HG03095 (cell line): ENCODE results near the gene AIFM1.
A peak's percentile ranks its signal among the peaks of the same experiment; 100 is the strongest.

ENCODE experiments used
- ATAC-seq: cut with Tn5 transposase; IDR thresholded peaks from one replicate; pipeline ENCODE4 v1.9.1; 2021; ENCODE audit warnings: moderate library complexity; ENCODE audit not compliant: unreplicated experiment

The AIFM1 gene

DNA sequence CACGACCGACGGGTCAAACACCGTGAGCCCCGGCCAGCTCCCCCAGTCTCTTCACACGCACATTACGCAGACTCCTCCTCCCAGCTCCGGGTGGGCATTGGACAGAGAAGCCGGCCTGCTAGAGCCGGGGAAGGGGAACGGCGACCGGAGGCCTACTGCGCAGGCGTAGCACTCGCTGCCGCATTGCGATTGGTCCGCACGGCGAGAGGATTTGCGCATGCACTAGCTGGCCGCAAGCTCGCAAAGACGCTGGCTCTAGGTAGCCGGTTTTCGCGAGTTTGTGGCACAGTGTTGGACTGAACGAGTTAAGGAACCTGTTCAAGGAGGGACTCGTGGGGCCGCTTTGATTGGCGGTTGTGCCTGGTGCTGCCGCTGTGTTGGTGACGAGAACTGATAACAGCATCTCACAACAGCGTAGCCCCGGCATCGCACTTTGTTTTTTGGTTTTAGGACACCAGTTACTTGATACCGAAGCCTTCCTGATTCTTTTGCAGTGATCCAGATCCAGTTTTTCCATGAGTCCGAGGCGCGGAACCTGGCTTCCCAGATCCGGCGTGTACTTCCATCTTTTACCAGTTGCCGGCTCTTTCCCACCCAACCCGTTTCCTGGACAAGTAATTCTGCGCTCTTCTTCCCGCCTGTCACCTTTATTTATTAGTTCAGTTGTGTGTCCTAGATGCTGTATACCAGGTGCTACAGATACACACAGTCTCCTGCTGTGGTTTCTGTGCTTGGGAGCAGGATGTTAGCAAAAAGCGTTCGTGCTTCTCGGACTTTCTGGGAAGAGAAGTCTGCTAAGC, at the start of gene AIFM1:
Gene AIFM1 (minus strand): TSS at position 139 of the 800 bp plus-strand sequence. CDS start 185 bp downstream, outside the sequence.
- peak; percentile 83 for ATAC-seq

DNA sequence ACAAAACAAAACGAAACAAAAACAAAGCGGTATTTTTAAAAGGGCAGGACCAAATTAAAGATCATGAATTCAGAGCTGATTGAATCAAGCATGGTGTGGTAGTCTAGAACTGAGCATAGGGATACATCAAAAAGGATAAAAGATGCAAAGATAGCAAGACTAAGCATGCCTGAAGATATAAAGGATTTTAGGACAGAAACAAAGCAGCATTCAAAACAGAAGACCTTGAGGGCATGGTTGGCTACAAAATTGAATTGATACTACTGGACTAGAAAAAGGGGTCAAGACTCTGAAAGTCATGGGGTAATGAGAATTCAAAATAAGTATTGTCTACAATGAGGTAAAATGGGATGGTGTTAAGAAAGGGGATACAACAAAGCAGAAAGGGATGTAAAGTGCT, 47.7 kb upstream of the AIFM1 start:
- no peak for ATAC-seq

DNA sequence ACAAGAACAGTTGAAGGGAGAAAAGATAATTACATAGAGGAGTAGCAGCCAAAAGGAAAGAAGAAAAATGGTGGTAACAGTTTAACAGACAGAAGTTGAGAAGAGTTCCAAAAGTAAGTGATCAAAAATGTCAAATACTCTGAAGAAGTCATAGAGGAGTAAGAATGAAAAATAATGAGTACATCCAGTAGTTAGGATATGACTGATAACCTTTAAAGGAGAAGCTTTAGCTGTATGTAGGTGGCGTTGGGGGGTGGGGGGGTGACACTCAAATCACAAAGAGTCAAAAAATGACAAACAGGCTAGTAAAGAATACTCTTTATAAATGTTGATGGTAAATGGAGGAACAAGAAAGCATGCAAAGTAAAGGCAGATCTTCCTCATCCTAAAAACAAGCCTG, 46.7 kb upstream of the AIFM1 start:
- ATAC-seq: no peak

DNA sequence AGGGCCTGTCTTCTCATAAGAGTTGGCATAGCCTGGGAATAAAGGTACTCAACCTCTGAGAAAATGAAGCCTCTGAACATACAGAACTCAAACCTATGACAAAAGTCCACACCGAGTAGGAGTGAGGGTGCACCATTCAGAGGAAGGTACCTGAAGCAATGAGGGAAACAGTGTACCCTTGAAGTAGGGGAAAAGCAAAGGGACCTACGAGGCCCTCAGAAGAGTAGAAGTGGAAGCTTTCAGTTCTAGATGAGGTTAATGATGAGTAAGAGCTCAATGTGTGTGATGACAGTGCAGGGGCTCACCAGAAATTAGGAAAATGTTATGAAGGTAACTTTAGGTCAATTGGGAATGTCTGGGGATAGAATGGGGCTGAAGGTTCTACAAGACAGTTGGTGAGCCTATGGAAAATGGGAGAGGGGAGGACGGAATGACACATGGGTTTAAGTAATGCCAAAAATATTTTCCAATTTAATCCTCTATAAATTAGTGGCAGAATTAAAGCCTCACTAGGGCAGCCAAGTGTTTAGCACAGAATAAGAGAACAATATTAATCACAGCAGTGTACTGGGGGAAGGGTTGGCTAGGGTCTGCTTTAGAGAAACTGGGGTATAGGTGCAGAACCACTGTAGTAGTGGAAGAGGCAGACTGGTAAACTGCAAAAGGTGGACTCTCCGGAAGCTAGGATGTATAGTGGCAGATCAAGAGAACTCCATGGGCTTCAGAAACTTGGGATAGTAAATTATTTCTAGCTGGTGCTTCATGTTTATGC, 46.0 kb upstream of the AIFM1 start:
- ATAC-seq: no peak

DNA sequence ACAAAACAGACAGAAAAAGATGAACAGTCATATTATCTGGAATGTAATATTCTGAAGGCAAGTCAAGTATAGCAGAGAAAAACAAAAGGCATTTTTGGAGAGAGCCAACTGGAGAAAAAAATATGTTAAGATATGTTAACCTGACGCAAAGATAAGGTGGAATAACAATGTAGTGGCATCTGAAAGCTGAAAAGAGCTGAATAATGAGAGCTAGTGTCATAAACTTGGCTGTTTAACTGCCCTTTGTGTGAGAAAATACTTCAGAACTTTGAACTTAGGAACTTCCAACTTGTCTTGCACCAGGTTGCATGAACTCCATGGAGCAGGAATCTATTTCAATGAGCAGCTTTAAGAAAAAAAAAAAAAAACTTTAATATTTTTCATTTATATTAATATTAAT, 39.0 kb upstream of the AIFM1 start:
- no peak for ATAC-seq

DNA sequence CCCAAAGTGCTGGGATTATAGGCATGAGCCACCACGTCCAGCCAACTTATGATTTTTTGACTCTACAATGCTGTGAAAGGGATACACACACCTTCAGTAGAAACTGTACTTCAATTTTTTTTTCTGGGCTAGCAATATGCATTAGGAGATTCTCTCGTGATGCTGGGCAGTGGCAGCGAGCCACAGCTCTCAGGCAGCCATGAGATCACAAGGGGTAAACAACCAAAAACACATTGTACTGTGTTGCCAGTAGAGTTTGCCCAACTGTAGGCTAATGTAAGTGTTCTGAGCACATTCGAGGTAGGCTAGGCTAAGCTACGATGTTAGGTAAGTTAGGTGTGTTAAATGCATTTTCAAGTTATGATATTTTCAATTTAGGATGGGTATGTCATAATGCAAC, 31.8 kb upstream of the AIFM1 start:
- ATAC-seq: no peak

DNA sequence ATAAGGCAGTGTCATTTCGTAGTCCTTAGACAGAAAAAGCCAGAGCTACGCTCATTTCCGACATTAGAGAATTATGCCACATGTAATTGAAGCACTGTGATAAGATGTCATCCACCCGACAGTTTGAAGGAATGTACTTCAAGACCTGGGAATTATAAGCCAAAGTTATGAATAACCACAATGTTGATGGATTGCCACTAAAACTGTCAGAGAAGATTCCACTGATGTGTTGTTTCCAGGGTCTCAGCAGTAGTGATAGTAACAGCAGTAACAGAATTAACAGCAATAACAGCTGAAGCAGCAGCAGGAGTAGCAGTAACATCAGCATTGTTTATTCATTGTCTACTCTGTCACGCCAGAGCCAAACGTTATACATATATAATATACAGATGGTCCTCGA, 30.8 kb upstream of the AIFM1 start:
- ATAC-seq: no peak

DNA sequence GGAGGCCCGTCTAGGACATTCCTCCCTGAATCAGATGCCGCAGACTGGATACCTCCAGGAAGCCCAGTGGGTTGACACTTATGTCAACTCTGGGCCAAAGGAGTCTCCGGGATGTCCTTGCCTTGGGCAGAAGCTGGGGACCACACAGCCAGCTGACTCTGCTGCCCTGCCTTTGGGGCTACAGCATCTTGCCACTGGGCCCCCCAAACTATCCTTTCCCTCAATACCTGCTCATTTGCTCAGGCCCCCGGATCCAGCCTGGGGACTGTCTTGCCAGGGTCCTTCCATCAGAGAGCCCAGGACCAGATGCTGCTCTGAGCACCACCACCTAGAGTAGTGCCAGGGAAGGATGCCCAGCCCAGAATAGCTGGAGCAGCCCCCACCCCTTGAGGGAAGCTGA, 25.2 kb upstream of the AIFM1 start:
- ATAC-seq: no peak

DNA sequence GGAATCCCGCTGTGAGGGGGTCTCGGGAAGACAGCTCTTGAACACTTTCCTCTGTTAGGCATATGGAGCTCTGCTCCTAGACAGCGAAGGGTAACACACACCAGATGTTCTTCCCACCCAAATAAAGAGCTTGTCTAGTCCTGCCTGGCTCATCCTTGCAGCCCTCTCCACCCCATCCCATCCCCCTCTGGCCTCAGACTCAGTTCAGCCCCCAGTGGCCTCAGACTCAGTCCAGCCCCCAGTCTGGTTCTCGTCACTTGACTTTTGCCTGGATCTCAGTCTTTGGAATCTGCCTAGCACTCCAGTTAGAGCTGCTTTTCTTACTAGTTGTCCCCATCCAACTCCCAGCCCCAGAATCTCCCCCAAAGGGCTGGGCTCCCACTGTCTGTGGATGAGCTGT, 21.0 kb upstream of the AIFM1 start:
- ATAC-seq: no peak

DNA sequence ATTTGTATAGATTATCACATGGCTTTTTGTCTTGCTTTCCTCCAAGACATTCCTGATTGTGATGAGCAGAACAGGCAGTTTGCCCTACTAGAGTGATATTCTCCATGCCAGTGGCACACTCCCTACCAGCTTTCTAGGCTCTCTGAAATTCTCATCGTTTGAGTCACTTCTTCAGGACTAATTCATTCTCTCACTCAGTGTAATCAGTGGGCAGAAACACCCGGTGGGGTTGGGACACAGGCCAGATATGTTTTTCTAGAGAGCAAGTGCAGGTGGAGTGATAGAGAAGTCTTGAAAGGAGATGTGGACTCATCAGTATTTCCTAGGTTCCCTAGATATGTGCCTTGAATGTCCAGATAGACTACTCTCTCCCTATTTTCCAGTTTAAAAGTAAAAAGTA, 19.2 kb upstream of the AIFM1 start:
- ATAC-seq: no peak

DNA sequence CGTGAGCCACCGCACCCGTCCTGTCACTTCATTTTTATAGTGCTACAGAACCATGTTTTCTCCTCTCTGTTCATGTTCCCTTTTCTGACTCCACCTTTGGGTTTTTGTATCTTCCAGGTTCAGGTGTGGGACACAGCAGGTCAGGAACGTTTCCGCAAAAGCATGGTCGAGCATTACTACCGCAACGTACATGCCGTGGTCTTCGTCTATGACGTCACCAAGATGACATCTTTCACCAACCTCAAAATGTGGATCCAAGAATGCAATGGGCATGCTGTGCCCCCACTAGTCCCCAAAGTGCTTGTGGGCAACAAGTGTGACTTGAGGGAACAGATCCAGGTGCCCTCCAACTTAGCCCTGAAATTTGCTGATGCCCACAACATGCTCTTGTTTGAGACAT, 18.5 kb upstream of the AIFM1 start:
- no peak for ATAC-seq

DNA sequence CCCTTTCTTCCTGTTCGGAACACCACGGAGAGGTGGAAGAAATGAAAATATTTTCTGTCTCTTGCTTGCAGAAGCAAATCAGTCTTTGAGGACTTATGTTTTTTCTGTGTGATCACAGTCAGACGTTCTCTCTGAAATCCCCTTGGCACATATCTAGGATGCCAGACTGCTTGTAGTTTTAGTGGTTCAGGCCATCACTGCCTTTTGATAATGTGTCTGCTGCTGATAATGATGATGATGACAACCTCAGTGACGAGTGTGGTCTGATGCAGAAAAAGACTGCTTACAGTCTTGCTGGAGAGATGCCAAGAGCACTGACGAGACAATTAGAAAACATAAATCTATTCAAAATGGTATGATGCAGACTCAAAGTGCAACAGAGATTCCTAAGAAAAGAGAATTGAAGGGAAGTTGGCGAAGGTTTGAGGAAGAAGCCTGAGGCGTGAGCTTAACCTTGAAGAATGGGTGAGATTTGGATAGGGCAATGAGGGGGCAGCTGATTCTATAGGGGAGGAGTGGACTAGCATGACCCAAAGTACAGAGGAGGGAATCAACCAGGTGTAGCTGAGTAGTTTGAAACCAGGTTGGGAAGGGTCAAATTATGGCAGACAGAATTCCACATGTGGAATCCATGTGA, 14.1 kb upstream of the AIFM1 start:
- ATAC-seq: no peak

DNA sequence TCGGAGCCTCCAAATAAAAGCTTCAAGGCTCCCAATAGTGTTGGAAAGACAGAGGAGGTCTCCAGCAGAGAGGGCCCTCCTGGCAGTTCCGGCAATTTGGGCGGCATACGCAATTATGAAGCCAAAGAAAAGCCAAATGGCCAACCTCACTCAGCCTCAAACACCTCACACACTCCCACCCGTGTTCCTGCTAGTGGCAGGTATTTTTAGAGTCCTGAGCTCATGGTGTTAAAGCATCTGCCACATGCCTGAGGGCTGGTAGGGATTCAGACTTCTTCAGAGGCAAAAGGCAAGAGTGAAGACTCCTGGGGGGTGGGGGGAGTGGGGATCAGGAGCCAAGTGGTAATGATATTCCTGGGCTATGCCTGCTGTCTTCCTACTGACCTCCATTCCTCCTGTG, 13.5 kb upstream of the AIFM1 start:
- ATAC-seq: no peak

DNA sequence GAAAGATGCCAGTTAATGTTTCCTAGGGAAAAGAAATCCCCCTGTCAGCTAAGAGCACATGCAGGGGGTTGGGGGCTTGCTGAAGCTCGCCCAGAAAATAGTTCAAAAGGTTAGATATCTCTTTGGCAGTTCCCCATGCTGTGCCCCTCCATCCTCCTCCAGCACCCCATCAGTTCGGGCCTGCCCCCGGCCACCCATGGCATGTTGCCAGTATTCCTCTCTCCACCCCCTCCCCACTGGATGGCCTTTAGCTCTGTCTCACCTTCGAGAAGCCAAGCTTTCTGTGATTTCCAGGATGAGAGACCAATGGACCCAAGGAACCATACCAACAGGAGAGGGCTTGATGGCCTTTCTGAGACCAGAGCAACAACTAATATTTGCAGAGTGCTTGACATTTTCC, 11.3 kb upstream of the AIFM1 start:
- no peak for ATAC-seq

DNA sequence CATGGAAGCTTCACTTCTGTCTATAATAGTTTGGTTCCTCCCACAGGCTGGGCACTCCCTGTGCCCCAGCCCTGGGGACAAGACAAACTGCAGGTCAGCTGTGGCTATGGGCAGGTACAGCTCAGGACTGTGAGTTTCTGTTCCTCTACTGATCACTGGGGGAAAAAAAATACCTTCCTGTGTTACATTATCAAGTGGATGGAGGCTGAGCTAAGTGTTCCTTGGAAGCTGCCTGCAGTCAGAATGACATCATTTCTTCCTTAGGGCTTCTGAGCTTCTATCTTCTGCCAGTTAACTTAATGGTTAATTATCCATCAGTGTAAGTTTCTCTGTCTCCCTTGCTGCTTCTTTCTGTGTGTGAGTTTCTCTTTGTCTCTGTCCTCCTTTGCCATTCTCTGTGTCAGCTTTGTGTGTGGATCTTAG, 10.7 kb upstream of the AIFM1 start:
- peak; percentile 76 for ATAC-seq

DNA sequence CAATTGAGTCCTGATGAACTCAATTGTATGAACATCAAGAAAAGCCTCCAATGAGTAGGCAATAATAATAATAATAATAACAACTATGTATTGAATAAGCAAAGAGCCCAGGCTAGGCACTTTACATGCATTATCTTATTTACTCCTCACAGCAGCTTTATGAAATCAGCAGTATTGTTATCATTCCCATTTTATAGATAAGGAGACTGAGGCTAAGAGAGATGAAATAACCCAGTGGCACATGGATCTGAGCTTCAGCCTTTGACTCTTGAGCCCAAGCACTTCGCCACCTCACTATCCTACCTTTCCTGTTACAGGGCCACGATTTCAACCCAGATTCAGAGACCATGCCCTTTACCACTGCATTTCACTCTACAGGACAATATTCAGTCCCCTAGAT, 9.3 kb upstream of the AIFM1 start:
- no peak for ATAC-seq

DNA sequence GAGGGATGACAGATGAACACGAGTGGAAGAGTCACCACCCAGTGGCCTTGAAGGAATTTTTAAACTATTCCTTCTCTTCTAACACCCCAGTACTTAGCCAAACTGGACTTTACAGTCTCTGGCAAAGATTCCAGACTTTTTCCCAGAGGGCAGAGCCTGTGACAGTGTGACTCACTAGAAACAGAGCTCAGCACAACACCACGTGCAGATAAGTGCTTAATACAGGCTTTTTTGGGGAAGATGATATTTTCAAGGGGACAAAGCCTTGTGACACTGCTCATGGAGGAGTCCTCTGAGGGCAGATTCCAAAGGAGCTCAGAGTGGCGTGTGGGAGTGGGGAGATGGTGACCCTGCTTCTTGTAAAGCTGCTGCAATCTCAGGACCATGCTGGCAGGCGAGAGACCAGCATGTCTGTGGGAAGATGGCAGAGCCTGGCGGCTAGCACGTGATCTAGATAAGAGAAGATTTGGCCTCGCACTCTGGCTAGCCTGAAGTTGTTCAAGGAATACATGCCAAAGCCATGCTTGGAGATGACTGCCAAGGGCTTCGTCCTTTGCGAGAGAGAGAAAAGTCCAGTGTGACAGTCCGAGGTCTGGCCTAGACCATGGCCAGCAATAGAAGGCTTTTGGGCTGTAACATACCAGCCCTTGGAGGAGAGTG, 8.5 kb upstream of the AIFM1 start:
- ATAC-seq: no peak

DNA sequence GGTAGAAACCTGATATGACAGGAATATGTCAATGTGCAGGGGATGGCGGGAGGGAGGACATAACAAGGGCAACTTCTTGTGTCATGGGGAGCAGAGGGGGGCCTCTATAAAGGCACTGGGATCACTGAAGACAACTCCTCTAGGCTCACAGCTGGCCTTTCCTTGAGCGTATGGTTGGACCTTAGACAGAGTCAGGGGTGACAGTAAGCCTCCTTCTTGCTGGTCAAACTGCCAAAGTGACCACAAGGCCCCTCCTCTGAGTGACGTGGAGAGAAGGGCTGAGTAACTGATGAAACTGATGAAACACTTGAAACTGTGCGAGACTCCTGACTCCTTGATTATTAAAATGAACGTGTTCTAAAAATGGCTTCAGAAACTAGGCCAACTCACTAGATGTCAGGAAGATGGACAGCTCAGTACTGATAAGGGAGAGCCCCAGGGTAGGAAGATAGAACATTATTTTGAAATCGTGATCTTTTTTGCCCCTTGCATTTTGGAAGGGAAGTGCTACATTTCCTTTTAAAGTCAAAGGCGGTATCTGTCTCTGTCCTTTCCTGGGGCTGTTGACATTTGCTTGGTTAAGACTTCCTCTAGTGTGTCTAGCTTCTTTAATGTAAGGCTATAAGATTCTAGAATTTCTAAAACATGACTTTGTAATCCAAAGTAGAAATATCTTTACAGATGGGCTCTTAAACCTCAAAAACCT, 7.7 kb upstream of the AIFM1 start:
- peak; percentile 40 for ATAC-seq

DNA sequence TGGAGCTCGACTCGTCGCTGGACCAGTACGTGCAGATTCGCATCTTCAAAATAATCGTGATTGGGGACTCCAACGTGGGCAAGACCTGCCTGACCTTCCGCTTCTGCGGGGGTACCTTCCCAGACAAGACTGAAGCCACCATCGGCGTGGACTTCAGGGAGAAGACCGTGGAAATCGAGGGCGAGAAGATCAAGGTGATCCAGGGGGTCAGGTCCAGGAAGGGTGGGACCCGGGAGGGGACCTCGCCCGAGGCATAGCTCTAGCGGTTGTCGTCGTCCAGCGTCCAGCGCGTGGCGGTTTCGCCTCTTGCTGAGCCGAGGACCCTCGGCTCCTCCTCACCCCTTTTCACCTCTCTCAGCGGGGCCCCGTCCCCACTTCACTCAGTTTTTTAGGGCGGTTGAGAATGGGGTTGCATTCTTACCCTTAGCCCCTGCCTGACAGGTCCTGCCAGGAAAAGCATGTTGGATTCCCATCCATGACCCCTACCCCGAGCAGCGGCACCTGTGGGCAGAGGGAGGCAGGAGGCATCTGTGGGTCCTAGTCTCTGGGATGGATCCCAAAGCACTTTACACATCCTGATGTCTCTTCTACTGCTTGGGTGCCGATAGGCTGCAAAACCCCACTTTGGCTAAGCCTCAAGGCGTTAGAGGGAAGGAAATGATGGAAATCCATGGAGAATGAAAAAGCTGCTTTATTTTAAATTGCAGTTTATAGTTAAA, 6.6 kb upstream of the AIFM1 start:
- ATAC-seq: no peak

DNA sequence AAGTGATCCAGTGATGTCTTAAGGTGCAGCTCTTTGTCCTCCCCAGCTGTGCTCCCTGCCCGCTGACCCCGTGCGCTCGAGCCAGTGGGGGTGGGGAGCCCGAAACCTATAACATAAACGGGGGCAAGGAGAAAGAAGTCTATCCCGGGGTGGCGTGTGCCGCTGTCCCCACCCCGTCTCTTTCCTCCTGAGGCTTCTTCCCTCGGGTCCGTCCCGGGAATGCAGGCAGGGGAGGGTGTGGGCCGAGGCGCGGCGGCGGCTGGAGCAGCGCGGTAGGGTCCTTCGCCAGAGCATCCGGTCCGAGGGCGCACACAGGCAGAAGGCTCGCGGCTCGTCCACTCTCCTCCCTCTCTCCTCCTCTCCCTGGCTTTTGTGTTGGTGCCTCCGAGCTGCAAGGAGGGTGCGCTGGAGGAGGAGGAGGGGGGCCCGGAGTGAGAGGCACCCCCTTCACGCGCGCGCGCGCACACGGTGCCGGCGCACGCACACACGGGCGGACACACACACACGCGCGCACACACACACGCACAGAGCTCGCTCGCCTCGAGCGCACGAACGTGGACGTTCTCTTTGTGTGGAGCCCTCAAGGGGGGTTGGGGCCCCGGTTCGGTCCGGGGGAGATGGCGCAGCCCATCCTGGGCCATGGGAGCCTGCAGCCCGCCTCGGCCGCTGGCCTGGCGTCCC, 5.9 kb upstream of the AIFM1 start, which contains the start of gene RAB33A:
Gene RAB33A (plus strand): TSS at position 517 of the 681 bp plus-strand sequence. CDS start 101 bp downstream, at position 618.
- no peak for ATAC-seq
